Heart left ventricle (tissue), 13 donors: ENCODE data around the gene BAMBI.

ENCODE experiments used
- CTCF ChIP-seq, 12 donors: fragments of 200-600 bp; sonication (generic) in 4 of 12; IDR thresholded peaks; one replicate each; pipeline versions ENCODE4 v1.5.0 to v1.8.0; 2018 to 2022; ENCODE audit warnings: antibody characterized with exemption in 12 of 12, mild to moderate bottlenecking in 5 of 12
- POLR2A ChIP-seq, 2 donors: fragments of 450-650 bp; IDR thresholded peaks; one replicate each; pipeline ENCODE4 v1.6.1; 2017; ENCODE audit warnings: antibody characterized with exemption in 2 of 2, mild to moderate bottlenecking in 2 of 2, moderate library complexity in 2 of 2
- donor health status: ischemic (EF 13 %, LVEDD 7.1; RV severe dilation, severe dysfunction).
- donor health status: DM: no; HTN: yes; CAD: no.
- donor health status: DM: no; HTN: no; CAD: no.
- donor health status: ischemic (EF 25% LVEDD 6.9; RV normal size, moderate dysfunction).
- donor health status: ischemic (EF 25% LVEDD 5.7; RV mildly dilated, moderate dysfunction).
- donor health status: ischemic (EF 35%, LVEDD 5.7; RV mildly dilated, moderate dysfunction).
- donor health status: nonischemic (EF 11% LVEDD 7.7; RV severe dilation, severe dysfunction).
- donor health status: DM: yes; HTN: yes; CAD: no.
- donor health status: PGD.
- donor health status: ischemic (EF 29% LVEDD 5.4; RV normal size, mild dysfunction).
- donor health status: nonischemic (EF 23%, LVEDD 6.1; RV moderate dilation, normal function).

GRCh38 chr10:28678687-28679457, 1.6 kb downstream of the BAMBI start:
- no peak for TF ChIP-seq CTCF (IDR thresholded peaks at IDR 0.05)
- no peak for TF ChIP-seq POLR2A (IDR thresholded peaks at IDR 0.05)
